Dermis blood vessel endothelial cell (primary cell): ENCODE results near the gene C3orf20. TPM values are rescaled to one million over a fixed set of nuclear protein-coding genes. Genes with fewer than 3 reads are reported as not detected.

Experiments used
- DNase-seq: peaks from one replicate; pipeline ENCODE4 v3.0.0; 2010
- total RNA-seq: library from RNA; depleted of rRNA; stranded (reverse); fragments of >200 nt; gene quantifications from 2 replicates; pipeline ENCODE4 v1.2.3, GENCODE V29; 2014

The C3orf20 gene
- total RNA-seq, 1 donor from 2014 or later: not detected

DNA sequence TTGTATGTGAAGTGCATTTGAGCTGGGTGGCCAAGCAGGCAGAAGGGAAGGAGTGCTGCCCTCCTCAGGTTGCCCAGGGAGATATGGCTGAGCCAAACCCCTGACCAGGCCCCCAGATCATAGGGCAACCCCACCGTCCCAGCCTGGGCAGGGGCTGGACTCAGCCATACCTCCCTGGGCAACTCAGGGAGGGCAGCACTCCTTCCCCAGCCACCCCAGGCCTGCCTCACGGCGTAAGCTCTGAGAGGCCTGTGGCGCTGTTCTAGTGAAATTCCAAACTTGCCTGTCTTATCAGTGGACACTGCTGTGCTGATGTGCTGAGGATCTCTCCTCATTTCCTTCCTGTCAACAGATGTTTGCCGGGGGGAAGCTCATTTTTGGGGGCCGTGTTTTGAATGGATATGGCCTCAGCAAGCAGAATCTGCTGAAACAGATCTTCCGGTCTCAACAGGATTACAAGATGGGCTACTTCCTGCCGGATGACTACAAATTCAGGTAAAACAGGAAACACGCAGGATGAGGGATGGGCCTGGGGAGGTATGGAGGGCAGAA is 86.3 kb downstream of the C3orf20 start:
- peak; percentile 9 for DNase-seq

DNA sequence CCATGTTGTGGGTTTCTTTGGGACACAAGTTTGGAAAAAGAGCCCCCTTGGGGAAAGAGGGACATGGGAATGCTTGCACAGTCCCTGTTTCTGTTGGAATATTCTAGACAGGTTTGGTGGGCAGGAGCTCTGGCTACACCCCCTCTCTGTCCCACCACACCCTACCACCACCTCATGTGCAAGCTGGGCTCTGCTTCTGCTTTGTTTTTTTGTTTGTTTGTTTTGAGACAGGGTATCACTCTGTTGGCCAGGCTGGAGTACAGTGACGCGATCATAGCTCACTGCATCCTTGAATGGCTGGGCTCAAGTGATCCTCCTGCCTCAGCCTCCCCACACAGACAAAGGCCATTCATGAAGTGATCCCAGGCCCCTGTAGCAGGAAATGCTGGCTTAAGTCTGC is 86.9 kb downstream of the C3orf20 start:
- DNase-seq: no peak

DNA sequence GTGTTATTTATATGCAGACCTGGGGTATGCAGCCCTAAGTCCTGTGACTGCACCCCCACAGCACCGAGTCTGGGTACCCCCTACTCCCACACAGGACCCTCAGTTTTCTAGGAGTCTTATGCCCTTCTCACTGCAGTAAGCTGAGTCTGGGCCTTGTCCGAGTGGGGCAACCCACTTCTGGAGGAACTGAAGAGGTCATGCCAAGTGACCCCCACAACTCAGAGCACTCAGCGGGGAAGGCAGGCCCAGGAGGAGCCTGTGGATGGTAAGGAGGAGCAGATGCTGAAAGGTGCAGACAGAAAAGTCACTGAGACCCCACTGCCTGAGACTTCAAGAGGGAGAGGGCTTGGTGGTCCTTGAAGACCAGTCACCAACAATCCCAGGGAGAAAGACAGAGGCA is 87.8 kb downstream of the C3orf20 start:
- DNase-seq: no peak

GRCh38 chr3:14764331-14765059 is 89.6 kb downstream of the C3orf20 start:
- DNase-seq: no peak

- no peak for DNase-seq
These were observed 90.1 kb downstream of the C3orf20 start for GRCh38 chr3:14765060-14765400.

DNA sequence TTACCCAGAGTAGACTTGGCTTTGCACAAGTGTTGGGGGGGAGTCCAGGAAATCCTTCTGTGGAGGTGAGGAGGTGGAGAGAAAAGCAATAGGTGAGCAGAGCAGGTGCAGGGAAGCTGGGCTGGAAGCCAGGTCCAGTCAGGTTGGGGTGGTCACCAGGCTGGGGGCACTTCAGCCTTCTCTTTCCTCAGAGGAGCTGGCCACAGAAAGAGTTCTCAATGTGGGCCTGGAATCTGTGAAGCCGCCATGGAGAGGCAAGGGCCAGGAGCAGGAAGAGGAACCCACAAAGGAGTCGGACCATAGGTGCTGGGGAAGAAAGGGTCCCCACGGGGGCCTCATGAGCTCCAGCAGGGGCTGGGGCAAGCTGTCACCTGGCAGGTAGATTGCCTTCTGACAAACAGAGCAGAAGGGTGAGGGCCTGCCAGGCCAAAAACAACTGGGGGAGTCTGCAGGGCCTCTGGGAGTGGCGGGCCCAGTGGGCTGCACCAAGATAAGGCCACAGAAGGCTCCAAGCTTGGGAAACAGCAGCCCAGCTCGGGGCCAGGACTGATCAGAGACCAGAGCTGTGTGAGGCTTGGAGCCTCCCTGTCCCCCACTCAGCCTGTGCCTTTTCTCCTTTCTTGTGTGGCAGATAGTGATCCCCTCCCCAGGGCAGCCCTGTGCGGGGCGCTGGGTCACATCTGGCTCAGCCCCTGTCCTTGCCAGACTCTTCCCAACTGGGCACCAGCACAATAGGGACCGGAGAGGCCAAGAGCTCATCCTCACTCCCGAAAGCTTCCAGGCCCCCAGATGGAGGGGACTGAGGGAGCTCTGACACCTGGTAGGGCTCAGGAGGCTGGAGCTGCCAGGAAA is 90.9 kb downstream of the C3orf20 start:
- no peak for DNase-seq

DNA sequence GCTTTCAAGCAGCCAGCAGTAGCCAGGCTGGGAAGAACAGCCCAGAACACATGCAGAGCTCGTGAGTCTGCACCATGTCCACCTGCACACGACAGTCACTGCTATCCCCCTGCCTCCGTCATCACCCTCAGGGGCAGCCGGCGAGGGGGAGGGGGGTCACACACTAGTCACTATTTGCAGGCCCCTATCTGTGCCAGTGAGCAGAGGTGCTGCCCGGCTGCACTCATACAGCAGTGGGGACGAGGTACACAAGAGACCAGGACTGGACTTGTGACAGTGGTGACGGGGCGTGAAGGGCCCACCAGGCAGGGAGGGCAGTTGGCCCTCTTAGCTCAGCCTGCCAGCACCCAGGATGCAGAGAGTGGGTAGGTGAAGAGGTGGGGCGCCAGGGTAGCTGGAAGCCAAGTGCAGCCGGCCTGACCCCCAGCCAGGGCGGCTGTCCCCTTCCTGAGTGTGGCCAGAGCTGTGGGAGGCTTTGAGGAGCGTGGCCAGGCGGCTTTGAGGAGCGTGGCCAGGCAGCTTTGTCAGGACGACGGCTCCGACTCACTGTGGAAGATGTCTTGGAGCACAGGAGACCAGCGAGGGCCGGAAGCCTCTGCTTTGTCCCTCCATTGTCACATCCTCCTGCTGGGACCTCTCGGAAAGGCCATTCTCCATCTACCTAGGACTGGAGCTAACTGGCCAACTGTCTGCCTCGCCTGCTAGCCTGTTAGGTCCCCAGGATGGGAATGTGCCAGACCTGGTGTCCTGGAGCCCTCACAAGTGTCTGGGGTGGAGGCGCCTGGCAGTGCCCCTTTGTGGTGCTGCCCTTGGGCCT is 91.7 kb downstream of the C3orf20 start:
- no peak for DNase-seq

DNA sequence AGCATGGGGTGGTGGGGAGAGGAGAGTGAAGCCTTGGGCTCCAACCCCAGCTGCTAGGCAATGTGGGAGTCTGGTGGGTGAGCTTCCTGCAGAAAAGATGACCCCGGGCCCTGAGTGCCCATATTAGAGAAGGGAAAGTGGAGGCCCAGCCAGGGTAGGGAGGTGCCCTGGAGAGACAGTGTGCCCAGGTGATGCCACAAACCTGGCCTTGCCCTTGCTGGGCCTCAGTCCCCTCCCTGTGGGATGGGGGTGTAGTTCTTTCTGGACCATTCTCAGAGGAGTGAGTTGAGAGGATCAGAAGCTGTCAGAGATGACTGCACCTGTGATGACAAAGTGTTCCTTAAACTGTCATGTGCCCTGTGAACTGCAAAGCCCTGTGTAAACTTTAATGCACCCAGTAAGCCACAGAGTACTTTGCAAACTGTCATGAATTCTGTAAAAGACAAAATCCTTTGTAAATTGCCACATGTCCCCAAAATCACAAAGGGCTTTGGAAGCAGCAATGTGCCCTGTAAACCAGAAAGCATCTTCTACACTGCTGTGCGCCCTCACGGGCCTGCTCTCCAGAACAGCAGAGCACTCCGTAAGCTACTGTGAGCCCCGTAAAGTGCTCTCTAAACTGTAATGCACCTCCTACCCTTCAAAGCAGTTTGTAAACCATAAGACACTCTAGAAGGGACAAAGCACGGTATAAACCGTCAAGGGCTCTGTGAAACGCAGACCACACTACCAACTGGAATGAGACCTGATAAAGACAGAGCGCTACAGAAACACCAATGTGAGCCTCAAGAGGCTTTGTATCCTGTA is 92.5 kb downstream of the C3orf20 start:
- no peak for DNase-seq

- DNase-seq: no peak
These were observed 93.3 kb downstream of the C3orf20 start for GRCh38 chr3:14768182-14768790.

- no peak for DNase-seq
These were observed 93.9 kb downstream of the C3orf20 start for GRCh38 chr3:14768881-14769280.

DNA sequence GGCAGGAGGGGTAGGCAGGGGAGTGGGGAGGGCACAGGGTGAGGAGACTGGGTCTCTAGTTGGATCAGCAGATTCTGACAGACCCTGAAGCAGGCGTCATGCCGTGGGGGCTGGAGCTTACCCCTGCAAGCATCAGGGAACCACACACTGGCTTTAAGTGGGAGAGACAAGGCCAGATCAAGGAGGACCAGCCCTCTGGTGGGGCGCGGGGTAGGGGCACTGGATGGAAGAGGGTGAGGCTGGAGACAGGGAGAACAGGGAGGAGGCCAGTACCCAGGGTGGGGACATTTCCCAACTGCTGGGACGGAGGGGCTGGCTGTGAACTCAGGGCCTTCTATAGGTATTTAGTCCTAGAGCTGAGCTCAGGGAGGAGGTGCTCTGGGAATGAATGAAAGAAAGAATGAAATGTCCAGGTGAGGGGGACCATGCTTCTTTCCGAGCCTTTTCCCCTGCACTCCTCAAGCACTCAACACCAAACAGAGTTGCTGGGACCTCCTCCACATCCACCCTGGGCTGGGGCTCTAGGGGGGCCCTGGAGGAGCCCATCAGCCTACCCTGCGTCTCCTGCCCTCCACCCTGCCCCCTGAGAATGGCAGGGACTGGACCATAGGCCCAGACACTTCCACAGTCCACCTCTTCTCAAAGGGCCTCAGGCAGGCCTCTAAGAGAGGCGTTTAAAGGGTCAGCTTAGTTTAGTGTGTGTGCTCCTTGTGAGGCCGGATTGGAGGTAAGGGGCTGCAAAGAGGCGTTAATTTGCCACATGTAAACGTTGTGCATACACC is 94.8 kb downstream of the C3orf20 start:
- DNase-seq: no peak

DNA sequence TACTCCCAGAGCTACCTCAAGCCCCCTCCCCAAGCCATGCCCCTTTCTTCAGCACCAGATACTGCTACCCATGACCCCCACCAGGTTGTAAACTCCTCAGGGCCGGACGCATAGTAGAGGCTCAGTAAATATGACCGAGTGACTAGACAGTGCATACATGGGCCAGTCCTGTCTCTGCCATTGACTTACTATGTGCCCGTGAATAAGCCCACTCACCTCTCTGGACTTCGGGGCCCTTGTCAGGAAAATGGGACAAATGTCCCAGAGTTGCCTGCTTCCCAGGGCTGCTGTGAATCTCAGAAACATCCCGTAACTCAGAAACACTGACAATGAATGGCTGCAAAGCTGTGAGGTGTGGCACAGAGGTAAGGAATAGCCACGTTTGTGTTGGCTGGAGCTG is 95.7 kb downstream of the C3orf20 start:
- no peak for DNase-seq

GRCh38 chr3:14771593-14772497 is 96.9 kb downstream of the C3orf20 start:
- no peak for DNase-seq

- DNase-seq: no peak
These were observed 97.7 kb downstream of the C3orf20 start for GRCh38 chr3:14772533-14773138.

DNA sequence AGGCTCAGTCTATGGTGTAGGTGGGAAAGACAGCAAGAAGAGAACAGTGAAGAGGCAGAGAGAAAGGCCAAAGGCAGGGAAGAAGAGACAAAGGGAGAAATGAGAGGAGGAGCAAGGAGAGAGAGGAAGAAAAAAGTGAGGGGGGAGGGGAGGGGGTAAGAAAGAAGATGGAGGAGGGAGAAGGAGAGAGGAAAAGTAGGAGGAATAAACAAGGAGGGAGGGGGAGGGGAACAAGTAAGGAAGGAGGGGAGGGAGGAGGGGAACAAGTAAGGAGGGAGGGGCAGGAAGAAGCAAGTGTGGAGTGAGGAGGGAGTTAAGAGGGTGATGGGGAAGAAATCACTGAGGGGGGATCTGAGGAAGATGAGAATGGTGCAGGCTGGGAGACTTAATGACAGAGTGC is 98.3 kb downstream of the C3orf20 start:
- no peak for DNase-seq

DNA sequence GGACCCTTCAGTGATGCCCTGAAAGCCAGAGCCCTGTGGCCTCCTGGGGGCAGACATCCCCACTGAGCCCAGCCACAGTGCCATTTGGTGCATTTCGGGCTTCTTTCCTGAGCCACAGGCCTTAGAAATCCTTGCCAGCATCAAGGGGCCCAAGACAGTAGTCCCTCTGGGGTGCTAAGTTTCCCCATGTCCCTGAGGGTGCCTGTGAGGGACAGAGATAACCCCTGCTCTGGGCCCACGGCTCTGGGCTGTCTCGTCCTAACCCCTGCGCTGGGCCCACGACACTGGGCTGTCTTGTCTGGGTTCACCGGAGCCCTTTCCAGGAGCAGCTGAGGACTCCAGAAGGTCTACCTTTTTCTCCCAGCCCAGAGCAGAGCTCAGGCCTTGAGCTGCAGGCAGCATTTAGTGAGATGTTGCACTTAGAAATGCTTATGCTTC is 98.8 kb downstream of the C3orf20 start:
- no peak for DNase-seq

DNA sequence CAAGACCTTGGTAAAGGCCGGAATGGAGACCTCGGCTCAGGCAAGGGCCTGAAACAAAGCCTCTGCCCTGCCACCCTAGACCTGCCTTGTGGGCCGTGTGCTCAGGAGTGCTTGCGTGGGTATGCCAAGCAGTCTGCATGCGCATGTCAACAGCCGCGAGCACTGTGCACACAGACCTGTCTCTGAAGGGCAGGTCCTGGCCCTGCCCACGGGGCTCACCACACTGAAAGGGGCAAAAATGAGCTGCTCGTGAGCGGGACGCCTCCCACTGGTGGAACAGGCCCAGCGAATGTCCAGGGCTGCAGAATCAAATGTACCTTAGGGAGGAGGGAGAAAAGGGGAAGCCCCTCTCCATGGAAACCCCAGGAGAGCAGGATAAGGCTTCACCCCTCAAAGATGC is 99.5 kb downstream of the C3orf20 start:
- no peak for DNase-seq

DNA sequence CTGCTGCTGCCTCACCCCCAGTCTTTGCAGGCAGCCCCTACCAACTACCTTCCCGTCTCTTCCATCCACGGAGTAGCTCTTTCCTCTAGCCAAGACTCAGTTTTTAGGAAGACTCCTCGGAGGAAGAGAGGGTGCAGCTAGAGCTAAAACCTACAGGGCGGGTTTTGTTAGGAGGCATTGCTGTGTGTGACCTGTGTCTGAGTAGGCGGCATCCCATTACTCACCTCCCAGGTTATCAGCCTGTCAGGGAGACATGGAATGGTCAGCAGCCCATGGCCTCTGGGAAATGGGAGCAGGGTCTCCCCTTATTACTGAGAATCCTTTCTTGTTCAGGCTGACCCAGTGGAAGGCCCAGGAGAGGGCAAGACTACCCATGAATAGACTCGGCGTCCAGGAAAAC is 100.1 kb downstream of the C3orf20 start:
- DNase-seq: no peak

DNA sequence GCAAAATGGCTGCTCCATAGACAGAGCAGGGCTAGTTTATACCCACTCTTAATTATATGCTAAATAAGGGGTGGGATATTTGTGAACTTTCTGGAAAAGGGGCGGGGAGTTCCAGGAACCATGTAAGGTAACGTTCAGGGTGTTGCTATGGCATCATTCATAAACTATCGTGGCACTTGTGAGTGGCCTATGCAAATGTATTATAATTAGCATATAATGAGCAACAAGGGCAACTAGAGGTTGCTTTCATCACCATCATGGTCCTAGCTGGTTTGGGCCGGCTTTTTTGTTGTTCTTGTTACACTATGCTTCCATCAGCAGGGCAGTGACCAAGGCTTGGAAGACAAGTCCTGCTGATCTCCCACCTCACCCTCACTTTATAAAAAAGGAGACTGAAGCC is 100.6 kb downstream of the C3orf20 start:
- DNase-seq: no peak
